Mesenchymal stem cell (in vitro differentiated cells and primary cell): ENCODE data around the gene MALRD1.

Source experiments
- DNase-seq: peaks from one replicate; pipeline ENCODE4 v3.0.0-alpha.2; 2013
- H2AFZ ChIP-seq: one replicate; pipeline ENCODE4 v1.6.1; 2013; ENCODE audit warnings: low read depth, mild to moderate bottlenecking, control low read depth, inconsistent platforms, low read length, moderate library complexity
- H2AK5ac ChIP-seq: 2 replicates; pipeline ENCODE4 v1.6.1; 2013; ENCODE audit warnings: low read length, moderate library complexity, mild to moderate bottlenecking, inconsistent platforms; ENCODE audit not compliant: severe bottlenecking
- H2BK120ac ChIP-seq: one replicate; pipeline ENCODE4 v1.6.1; 2013; ENCODE audit warnings: low read depth, mild to moderate bottlenecking, inconsistent platforms, low read length, moderate library complexity
- H2BK12ac ChIP-seq, 2 experiments: one replicate each; pipeline ENCODE4 v1.6.1; 2013; ENCODE audit warnings: inconsistent platforms in 2 of 2, low read length in 2 of 2, mild to moderate bottlenecking in 2 of 2, moderate library complexity in 2 of 2, control low read depth in 1 of 2
- H2BK15ac ChIP-seq: one replicate; pipeline ENCODE4 v1.6.1; 2013; ENCODE audit warnings: mild to moderate bottlenecking, low read depth, inconsistent platforms; ENCODE audit not compliant: poor library complexity, severe bottlenecking
- H2BK5ac ChIP-seq: 2 replicates; pipeline ENCODE4 v1.6.1; 2013; ENCODE audit warnings: low read depth, mild to moderate bottlenecking, low read length, control low read depth, inconsistent platforms; ENCODE audit not compliant: poor library complexity, severe bottlenecking
- H3K14ac ChIP-seq, 2 experiments: one replicate each; pipeline ENCODE4 v1.6.1; 2013; ENCODE audit warnings: inconsistent platforms in 2 of 2, low read length in 2 of 2, control low read depth in 1 of 2, mild to moderate bottlenecking in 1 of 2, moderate library complexity in 1 of 2
- H3K18ac ChIP-seq, 2 experiments: one replicate each; pipeline ENCODE4 v1.6.1; 2013; ENCODE audit warnings: inconsistent platforms in 2 of 2, low read length in 2 of 2, control low read depth in 1 of 2, low read depth in 1 of 2, mild to moderate bottlenecking in 1 of 2
- H3K23ac ChIP-seq, 2 experiments: one replicate each; pipeline ENCODE4 v1.6.1; 2013; ENCODE audit warnings: inconsistent platforms in 2 of 2, low read length in 2 of 2, mild to moderate bottlenecking in 2 of 2, moderate library complexity in 2 of 2, control low read depth in 1 of 2
- H3K27ac ChIP-seq: 2 replicates; pipeline ENCODE4 v1.5.1; 2013; ENCODE audit warnings: mild to moderate bottlenecking, moderate library complexity, low read length, control low read depth, inconsistent platforms; ENCODE audit not compliant: poor library complexity, severe bottlenecking
- H3K27me3 ChIP-seq, 2 experiments: 2 replicates each; pipeline versions ENCODE4 v1.6.1 to v1.7.0; 2013; ENCODE audit warnings: low read length in 2 of 2, mild to moderate bottlenecking in 2 of 2, moderate library complexity in 2 of 2, control low read depth in 1 of 2, inconsistent platforms in 1 of 2; ENCODE audit not compliant: control insufficient read depth in 1 of 2, insufficient read depth in 1 of 2
- H3K36me3 ChIP-seq, 2 experiments: 2 replicates each; pipeline versions ENCODE4 v1.6.1 to v1.7.0; 2013; ENCODE audit warnings: low read length in 2 of 2, control low read depth in 1 of 2, inconsistent platforms in 1 of 2, low read depth in 1 of 2, mild to moderate bottlenecking in 1 of 2; ENCODE audit not compliant: insufficient read depth in 2 of 2, control insufficient read depth in 1 of 2
- H3K4ac ChIP-seq, 2 experiments: one replicate each; pipeline ENCODE4 v1.6.1; 2013; ENCODE audit warnings: inconsistent platforms in 2 of 2, low read length in 2 of 2, mild to moderate bottlenecking in 2 of 2, moderate library complexity in 2 of 2, control low read depth in 1 of 2, low read depth in 1 of 2
- H3K4me1 ChIP-seq: 2 replicates; pipeline ENCODE4 v1.6.1; 2013; ENCODE audit warnings: low read depth, low read length, control low read depth; ENCODE audit not compliant: control insufficient read depth, insufficient read depth
- H3K4me2 ChIP-seq: 2 replicates; pipeline ENCODE4 v1.6.1; 2013; ENCODE audit warnings: low read length, mild to moderate bottlenecking, inconsistent platforms; ENCODE audit not compliant: poor library complexity, severe bottlenecking
- H3K4me3 ChIP-seq, 2 experiments: 2 replicates each; pipeline versions ENCODE4 v1.5.1 to v1.7.0; 2013; ENCODE audit warnings: low read length in 2 of 2, mild to moderate bottlenecking in 2 of 2, control low read depth in 1 of 2, low read depth in 1 of 2; ENCODE audit not compliant: insufficient read depth in 1 of 2
- H3K79me1 ChIP-seq: replicated peaks from 2 replicates; pipeline ENCODE4 v1.6.1; 2013; ENCODE audit warnings: mild to moderate bottlenecking, control low read depth, low read length, inconsistent platforms; ENCODE audit not compliant: poor library complexity, severe bottlenecking
- H3K9ac ChIP-seq: 2 replicates; pipeline ENCODE4 v1.7.0; 2013; ENCODE audit warnings: mild to moderate bottlenecking, low read length, moderate library complexity
- H3K9me3 ChIP-seq: 2 replicates; pipeline ENCODE4 v1.7.0; 2013; ENCODE audit warnings: mild to moderate bottlenecking, low read length; ENCODE audit not compliant: control insufficient read depth
- H4K8ac ChIP-seq: one replicate; pipeline ENCODE4 v1.6.1; 2013; ENCODE audit warnings: inconsistent platforms, mild to moderate bottlenecking, low read length, moderate library complexity
- H4K91ac ChIP-seq: one replicate; pipeline ENCODE4 v1.6.1; 2013; ENCODE audit warnings: mild to moderate bottlenecking, low read length, inconsistent platforms
- WGBS: methylation state at CpG from one replicate; pipeline ENCODE4 v1.1.7; 2013; ENCODE audit warnings: mixed read lengths; 5-methylcytosine and 5-hydroxymethylcytosine counted together

The MALRD1 gene

DNA sequence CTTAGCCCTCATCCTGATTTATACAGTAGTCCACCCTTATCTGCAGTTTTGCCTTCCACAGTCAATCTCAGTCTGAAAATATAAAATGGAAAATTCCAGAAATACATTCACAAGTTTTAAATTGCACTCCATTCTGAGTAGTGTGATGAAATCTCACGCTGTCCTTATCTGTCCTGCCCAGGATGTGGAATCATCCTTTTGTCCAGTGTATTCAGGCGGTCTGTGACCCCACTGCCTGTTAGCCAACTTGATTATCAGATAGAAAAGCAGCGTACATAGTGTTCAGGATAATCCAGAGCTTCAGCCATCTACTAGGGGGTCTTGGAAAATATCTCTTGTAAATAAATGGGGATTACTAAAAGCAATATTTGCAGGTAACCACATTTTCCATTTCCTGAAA is 146.3 kb downstream of the MALRD1 start:
- H3K18ac ChIP-seq = no peak overlapping the region
- H3K4me2 ChIP-seq = no peak overlapping the region
- no peak overlapping the region for H3K23ac ChIP-seq
- no peak overlapping the region for H2BK5ac ChIP-seq
- no peak overlapping the region for H4K8ac ChIP-seq
- DNase-seq = no peak
- no peak overlapping the region for H3K9ac ChIP-seq
- H3K4me3 ChIP-seq = no peak overlapping the region
- H2AK5ac ChIP-seq = no peak overlapping the region
- no peak overlapping the region for H3K27ac ChIP-seq
- H3K79me1 ChIP-seq = no peaks in the 10 kb centered on the region
- H2BK12ac ChIP-seq = no peak overlapping the region
- no peak overlapping the region for H2BK15ac ChIP-seq
- H3K4ac ChIP-seq = no peak overlapping the region
- H3K36me3 ChIP-seq = no peaks in the 10 kb centered on the region
- no peak overlapping the region for H4K91ac ChIP-seq
- H3K9me3 ChIP-seq = peaks cover 8% of the 10 kb centered on the region
- no peak overlapping the region for H2AFZ ChIP-seq
- H2BK120ac ChIP-seq = no peak overlapping the region
- no peak overlapping the region for H3K14ac ChIP-seq
- 64% methylated on average over 2 of the region's 3 CpGs for WGBS
- H3K27me3 ChIP-seq = no peaks in the 10 kb centered on the region
- peaks cover 2% of the 10 kb centered on the region for H3K4me1 ChIP-seq

DNA sequence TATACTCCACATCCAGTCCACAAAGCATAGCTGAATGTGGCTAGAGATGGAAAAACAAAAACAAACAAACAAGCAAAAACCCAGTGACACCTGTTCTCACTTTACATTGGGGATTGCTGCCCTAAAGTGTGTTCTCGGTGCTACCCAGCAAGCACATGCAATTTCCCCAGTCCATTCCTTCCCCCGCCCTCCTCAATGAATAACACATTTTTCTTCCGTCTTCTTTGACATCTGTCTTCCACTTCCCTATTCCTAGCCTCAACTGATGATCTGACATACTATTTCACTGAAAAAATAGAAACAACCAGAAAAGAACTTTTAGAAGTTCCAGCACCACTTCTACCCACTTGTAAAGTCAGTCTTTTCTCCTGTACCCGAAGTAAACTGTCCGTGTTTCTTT is 147.1 kb downstream of the MALRD1 start:
- Histone ChIP-seq H2BK5ac (no peak overlapping the region), H3K4me2 (no peak overlapping the region), H2AK5ac (no peak overlapping the region), H3K36me3 (no peaks in the 10 kb centered on the region), H2AFZ (no peak overlapping the region), H3K9me3 (peaks cover 5% of the 10 kb centered on the region), H3K4me1 (peaks cover 3% of the 10 kb centered on the region), H3K27ac (no peak overlapping the region), H3K14ac (no peak overlapping the region), H3K4ac (no peak overlapping the region), H2BK120ac (no peak overlapping the region), H3K27me3 (no peaks in the 10 kb centered on the region), H3K9ac (no peak overlapping the region), H3K23ac (no peak overlapping the region), H2BK12ac (no peak overlapping the region), H3K4me3 (no peak overlapping the region), H2BK15ac (no peak overlapping the region), H4K91ac (no peak overlapping the region), H3K79me1 (no peaks in the 10 kb centered on the region), H3K18ac (no peak overlapping the region), H4K8ac (no peak overlapping the region)
- no peak for DNase-seq
- 76% methylated on average over 5 of the region's 5 CpGs for WGBS

GRCh38 chr10:19200211-19200610 is 151.6 kb downstream of the MALRD1 start:
- no peak for DNase-seq
- H3K27me3 ChIP-seq = no peaks in the 10 kb centered on the region
- no peak overlapping the region for H2AK5ac ChIP-seq
- H4K91ac ChIP-seq = no peak overlapping the region
- peaks cover 5% of the 10 kb centered on the region for H3K4me1 ChIP-seq
- no peak overlapping the region for H2AFZ ChIP-seq
- no peak overlapping the region for H3K23ac ChIP-seq
- H3K9me3 ChIP-seq = peaks cover 5% of the 10 kb centered on the region
- H4K8ac ChIP-seq = no peak overlapping the region
- H2BK12ac ChIP-seq = no peak overlapping the region
- H2BK120ac ChIP-seq = no peak overlapping the region
- H3K27ac ChIP-seq = no peak overlapping the region
- H3K4ac ChIP-seq = no peak overlapping the region
- H3K9ac ChIP-seq = no peak overlapping the region
- no peak overlapping the region for H3K14ac ChIP-seq
- no peaks in the 10 kb centered on the region for H3K36me3 ChIP-seq
- H3K79me1 ChIP-seq = no peaks in the 10 kb centered on the region
- H3K18ac ChIP-seq = no peak overlapping the region
- H2BK5ac ChIP-seq = no peak overlapping the region
- H3K4me2 ChIP-seq = no peak overlapping the region
- no peak overlapping the region for H3K4me3 ChIP-seq
- whole genome bisulfite sequencing = 88% methylated on average over 1 of the region's 2 CpGs
- H2BK15ac ChIP-seq = no peak overlapping the region

DNA sequence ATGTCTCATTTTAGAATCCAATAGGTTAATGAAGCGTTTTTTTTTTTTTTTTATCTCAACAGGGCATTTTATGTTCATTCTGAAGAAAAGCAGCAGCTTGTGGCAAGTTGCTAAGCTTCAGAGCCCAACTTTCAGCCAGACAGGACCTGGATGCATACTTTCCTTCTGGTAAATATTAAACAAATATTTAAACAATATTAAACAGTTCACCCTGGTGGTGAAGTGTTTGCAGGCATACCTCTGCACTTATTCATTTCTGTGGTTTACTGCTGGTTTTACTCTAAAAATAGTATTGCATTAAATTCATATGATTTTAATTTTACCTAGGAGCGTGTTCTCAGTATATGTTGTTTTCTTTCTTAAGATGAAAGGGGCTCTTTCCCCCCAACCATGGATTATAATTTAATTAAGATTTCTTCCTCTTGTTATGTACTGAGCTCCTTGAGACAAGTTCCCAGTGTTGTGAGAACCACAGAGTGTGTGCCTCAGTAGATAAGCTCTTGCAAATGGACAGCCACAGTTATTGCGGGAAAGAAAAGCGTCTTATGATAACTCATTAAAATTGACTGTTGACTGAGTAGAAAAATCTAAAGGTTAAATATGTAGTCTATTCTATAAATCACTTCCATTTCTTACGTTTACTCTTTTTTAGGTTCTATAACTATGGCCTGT is 155.8 kb downstream of the MALRD1 start:
- Histone ChIP-seq H3K79me1 (no peaks in the 10 kb centered on the region), H2BK15ac (no peak overlapping the region), H3K27me3 (no peaks in the 10 kb centered on the region), H3K4me1 (peaks cover 5% of the 10 kb centered on the region), H2AFZ (no peak overlapping the region), H2BK5ac (no peak overlapping the region), H3K9me3 (no peaks in the 10 kb centered on the region), H3K27ac (peak overlapping the region; percentile 75), H2BK120ac (no peak overlapping the region), H4K8ac (no peak overlapping the region), H3K18ac (no peak overlapping the region), H3K36me3 (no peaks in the 10 kb centered on the region), H2BK12ac (no peak overlapping the region), H3K4me3 (no peak overlapping the region), H3K9ac (no peak overlapping the region), H3K23ac (no peak overlapping the region), H4K91ac (no peak overlapping the region), H2AK5ac (no peak overlapping the region), H3K4ac (no peak overlapping the region), H3K4me2 (no peak overlapping the region), H3K14ac (no peak overlapping the region)
- DNase-seq = no peak
- WGBS = 55% methylated on average over 1 of the region's 5 CpGs
